GM19328 (cell line): ENCODE measurements around the gene PRDM15.

Experiments
- ATAC-seq: cut with Tn5 transposase; IDR thresholded peaks from one replicate; pipeline ENCODE4 v1.9.1; 2021; ENCODE audit warnings: mild to moderate bottlenecking, moderate library complexity; ENCODE audit not compliant: unreplicated experiment

The PRDM15 gene

GRCh38 chr21:41846033-41846317, 33.2 kb downstream of the PRDM15 start:
- ATAC-seq = no peak

DNA sequence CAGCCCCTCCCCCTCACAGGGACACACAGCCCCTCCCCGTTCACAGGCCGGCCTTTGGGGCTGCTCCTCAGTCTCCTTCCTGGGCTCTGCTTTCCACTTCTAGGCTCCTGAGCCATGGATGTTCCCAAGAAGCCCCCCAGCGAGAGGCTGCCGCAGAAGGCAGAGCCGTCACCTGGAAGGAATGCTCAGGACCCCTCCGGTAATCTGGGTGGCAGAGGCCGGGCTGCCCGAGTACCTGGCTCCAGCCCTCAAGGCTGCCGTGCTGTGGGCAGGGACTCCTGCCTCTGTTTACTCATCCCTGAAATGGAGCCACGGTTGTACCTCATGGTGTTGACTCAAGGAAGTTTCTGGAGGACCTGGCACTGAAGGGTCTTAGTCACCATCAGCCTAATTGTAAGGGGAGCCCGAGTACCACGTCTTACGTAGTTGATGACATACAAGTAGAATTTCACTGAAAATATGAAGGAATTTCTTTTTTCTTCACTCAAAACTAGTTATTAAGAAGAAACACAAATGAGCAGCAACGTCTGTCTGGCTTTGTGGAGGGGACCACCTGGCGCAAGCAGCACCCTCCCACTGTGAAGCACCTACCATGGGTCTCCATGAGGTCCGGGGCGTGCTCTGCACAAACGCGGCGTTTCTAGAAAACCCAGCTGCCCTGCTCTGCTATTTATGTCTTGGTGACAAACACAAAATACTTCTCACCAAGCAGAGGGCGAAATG, 33.7 kb downstream of the PRDM15 start:
- ATAC-seq = no peak

- no peak for ATAC-seq
These were observed 35.6 kb downstream of the PRDM15 start for GRCh38 chr21:41843584-41843983.

DNA sequence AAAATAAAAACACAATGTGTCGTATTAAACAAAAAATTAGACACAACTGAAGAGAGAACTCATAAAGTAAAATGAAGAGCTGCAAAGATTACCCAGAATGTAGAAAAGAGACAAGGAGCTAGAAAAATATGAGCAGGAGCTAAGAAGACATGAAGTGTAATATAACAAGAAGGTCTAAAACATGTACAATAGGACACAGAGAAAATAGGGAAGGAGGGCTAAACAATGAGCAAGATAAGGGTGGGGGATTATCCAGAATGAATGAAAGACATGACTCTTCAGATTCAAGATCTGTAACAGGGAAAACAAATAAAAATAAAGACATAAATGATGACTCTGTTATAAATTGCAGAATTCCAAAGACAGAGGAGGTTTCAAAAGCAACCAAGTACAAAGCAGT, 38.3 kb downstream of the PRDM15 start:
- ATAC-seq = no peak

DNA sequence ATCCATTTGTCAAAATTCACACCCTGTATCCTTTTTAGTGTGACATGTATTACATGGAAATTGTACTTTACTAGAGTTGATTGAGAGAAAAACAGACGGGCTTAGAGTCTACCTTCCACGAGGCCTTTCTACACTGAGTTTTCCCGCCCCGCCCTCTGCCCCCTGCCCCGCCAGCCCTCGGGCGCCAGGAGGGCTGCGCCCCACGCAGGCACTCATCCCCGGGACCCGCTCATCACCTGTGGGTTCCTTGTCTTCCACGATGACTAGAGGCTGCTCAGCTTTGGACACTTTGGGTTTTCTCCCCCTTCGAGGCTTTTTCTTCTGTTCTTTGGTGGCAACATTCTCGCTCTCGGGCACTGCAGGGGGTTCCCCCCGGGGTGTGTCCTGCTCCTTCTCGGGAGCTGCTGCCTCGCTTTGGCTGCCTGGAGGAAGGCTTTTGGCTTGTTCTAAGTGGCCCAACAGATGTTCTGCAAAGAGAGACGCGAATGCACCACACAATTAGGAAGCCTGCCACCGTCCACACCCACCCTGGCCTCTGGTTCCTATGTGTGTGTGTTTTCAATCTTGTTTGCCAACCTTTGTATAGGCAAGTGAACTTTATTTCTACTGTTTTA, 39.6 kb downstream of the PRDM15 start:
- no peak for ATAC-seq

DNA sequence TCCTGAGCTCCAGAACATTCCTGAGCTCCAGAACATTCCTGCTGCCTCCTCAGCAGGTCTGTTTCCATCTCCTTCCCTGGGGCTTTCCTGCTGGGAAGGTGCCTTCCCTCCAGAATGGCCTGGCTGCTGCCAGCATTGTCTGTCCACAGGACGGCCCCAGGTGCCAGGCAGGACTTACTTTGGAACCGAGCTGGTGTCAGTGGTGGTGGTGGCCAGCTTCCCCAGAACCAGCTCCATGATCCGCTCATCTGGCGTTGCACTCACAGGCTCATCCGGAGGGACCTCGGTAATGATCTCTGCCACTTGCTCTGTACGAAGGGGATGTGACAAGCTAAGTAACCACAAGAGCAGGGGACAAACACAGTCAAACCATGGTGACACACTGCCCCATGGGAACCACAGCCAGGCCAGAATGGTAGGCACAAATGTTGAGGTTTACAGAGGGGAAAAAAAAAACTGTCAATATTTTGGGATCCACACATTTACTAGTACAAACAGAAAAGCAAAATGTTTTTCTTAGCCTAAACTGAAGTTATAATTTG, 41.3 kb downstream of the PRDM15 start:
- no peak for ATAC-seq

- ATAC-seq = no peak
These were observed 42.8 kb downstream of the PRDM15 start for GRCh38 chr21:41836166-41837015.

DNA sequence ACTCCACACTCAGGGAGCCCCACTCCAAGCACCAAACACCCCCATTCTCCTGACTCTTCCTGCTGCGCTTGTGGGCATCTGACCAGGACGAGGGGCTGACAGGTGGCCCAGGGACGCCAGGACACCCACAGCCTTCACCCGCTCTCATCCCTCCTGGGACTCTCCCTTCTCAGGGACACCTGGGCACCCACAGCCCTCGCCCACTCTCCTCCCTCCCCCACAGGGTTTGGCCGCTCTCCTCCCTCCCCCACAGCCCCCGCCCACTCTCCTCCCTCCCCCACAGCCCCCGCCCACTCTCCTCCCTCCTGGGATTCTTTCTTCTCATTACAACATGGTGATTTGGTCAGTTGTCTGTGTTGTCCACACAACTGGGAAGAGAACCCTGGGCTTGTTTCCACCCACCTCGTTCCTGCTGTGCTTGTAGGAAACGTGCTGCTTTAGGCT, 43.4 kb downstream of the PRDM15 start:
- ATAC-seq = no peak

DNA sequence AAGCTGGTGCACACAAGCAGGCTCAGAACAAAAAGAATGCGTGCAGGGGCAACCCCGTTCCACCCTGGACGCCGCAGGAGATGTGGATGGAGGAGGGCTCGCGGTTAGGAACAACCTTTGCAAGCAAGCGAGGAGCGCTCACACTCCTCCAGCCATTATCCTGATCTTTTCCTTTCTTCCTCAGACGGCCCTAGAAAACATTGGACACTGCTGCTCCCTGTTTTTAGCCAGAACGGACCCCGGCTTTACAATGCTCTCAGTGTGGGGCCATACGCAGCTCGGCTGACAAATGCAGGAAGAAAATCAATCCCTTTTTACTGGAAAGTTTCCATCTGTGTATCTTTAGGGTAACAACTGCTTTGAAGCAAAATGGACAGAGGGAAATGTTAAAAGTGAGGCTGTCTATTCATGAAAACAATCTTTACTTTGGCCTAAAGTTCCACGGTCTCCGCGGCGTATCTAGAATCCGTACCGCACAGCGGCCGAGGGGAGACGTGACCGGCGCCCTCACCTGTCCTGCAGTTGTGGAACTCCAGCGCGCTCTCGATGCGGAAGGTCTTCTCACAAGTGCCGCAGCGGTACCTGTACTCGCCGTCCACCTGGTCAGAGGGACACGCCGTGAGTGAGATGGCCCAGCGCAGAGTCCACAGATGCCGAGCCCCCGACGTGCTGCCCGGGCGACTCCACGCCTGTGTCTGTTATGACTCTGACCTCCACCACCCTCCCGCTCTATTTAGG, 44.0 kb downstream of the PRDM15 start:
- ATAC-seq = no peak

DNA sequence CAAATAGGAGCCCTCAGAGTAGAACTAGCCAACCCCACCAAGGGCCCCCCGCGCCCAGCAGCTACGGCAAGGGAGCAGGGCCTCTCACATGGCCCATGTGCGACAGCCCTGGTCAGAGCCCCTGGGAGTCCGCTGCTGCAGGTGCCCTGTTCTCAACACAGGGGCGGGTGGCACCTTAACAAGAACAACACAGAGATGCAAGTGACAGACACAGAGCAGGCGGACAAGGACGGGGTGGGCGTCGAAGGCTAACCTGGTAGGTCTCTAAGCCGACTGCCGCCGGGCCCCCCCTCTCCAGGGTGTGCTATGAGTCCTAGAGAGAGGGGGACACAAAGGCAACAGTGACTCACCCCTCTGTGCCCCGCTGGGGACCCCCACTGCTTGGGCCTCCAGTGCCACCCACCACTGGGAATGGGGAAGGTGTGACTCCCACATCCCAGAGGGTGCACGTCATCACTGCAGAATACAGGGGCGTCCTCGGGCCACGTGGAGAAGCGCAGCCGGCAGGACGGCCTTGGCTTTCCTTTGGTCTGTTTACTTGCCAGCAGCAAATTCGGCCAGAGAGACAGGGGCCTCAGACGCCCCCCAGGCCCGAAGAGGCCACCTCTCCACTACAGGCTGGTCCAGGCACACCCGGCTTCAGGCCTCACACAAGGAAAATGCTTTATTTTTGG, 44.8 kb downstream of the PRDM15 start:
- no peak for ATAC-seq

- peak; percentile 56 for ATAC-seq
These were observed 45.5 kb downstream of the PRDM15 start for GRCh38 chr21:41833497-41834115.

GRCh38 chr21:41832596-41833496, 46.3 kb downstream of the PRDM15 start:
- peak; percentile 59 for ATAC-seq

DNA sequence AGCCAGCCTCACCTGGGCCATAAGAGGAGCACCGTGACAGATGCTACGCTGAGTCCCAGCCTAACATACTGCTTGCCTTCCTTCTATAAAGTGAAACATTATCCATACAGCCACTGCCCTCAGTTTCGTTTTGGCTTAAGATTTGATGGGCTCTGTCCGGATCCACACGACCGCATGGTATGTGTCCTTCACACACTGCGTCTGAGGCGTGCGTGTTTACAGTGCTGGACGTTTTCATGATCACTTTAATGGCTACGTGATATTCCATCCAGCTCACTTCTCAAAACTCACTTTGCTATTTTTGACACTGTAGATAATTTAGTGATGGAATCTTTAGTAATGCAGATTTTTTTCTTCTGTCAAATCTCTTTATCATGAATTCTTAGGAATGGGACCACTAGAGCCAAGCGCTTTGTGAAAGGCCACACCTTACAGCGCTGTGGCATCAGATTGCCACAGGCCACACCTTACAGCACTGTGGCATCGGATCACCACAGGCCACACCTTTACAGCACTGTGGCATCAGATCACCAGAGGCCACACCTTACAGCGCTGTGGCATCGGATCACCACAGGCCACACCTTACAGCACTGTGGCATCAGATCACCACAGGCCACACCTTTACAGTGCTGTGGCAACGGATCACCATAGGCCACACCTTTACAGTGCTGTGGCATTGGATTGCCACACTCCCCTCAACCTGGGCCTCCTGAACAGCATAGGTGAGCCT, 47.1 kb downstream of the PRDM15 start:
- ATAC-seq = no peak

GRCh38 chr21:41831453-41831831, 47.7 kb downstream of the PRDM15 start:
- ATAC-seq = no peak

GRCh38 chr21:41830764-41831452, 48.2 kb downstream of the PRDM15 start:
- no peak for ATAC-seq

DNA sequence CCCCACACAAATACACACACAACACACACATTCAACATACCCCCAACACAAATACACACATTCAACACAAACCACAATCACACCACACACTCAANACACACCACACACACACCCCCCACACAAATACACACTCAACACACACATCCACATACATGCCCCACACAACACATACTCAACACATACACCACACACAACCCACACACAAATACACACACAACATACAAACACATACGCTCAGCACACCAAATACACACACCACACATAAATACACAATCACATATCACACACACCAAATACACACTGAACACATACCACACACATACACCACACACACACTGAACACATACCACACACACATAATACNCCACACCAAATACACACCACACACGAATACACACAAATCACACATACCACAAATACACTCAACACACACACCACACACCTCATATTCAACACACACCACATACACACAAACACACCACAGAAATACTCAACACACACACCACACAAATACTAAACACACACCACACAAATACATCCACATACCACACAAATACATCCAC, 48.9 kb downstream of the PRDM15 start:
- no peak for ATAC-seq

DNA sequence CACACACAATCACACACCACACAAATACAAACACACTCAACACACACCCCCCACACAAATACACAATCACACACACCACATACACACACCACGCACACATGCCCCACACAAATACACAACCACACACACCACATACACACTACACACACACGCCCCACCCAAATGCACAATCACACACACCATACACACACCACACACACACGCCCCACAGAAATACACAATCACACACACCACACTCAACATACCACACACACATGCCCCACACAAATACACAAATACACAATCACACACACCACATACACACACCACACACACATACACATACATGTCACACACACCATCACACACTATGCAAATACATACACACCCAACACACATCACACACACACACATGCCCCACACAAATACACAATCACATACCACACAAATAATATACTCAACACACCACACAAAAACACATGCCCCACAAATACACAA, 50.2 kb downstream of the PRDM15 start:
- no peak for ATAC-seq
